Neural progenitor cell (in vitro differentiated cells): ENCODE results near the gene COP1. TPM values are rescaled to one million over a fixed set of nuclear protein-coding genes. Genes with fewer than 3 reads are reported as not detected.
"Not testable (repeated sequence)": the region's sequence is repeated elsewhere in the genome, so short reads cannot be mapped to it uniquely, and the experiment has no call there.

Source experiments
- DNase-seq: peaks from one replicate; pipeline ENCODE4 v3.0.0-alpha.2; 2016; ENCODE audit warnings: low spot score
- H2AFZ ChIP-seq: fragments of 200-600 bp; sonication (generic); replicated peaks from 2 replicates; pipeline ENCODE4 v1.6.1; 2016; ENCODE audit warnings: antibody characterized with exemption
- H3F3A ChIP-seq: fragments of 200-600 bp; sonication (generic); 2 replicates; pipeline ENCODE4 v1.6.1; 2016; ENCODE audit warnings: antibody characterized with exemption, low read depth
- H3K27ac ChIP-seq: fragments of 200-600 bp; sonication (generic); 2 replicates; pipeline ENCODE4 v1.5.1; 2016; ENCODE audit warnings: mild to moderate bottlenecking
- H3K27me3 ChIP-seq: fragments of 200-600 bp; sonication (generic); 2 replicates; pipeline ENCODE4 v1.6.1; 2016; ENCODE audit warnings: mild to moderate bottlenecking, moderate library complexity
- H3K36me3 ChIP-seq: fragments of 200-600 bp; sonication (generic); 2 replicates; pipeline ENCODE4 v1.5.1; 2016
- H3K4me1 ChIP-seq: fragments of 200-600 bp; sonication (generic); 2 replicates; pipeline ENCODE4 v1.6.1; 2016; ENCODE audit warnings: mixed run types
- H3K4me2 ChIP-seq: fragments of 200-600 bp; sonication (generic); 2 replicates; pipeline ENCODE4 v1.6.1; 2016
- H3K4me3 ChIP-seq: fragments of 200-600 bp; sonication (generic); 2 replicates; pipeline ENCODE4 v1.5.1; 2016
- H3K79me2 ChIP-seq: fragments of 200-600 bp; sonication (generic); 2 replicates; pipeline ENCODE4 v1.6.1; 2016; ENCODE audit warnings: low read depth
- H3K9ac ChIP-seq: fragments of 200-600 bp; sonication (generic); 2 replicates; pipeline ENCODE4 v1.6.1; 2016
- H3K9me3 ChIP-seq: fragments of 200-600 bp; sonication (generic); 2 replicates; pipeline ENCODE4 v1.5.1; 2016; ENCODE audit warnings: low read depth
- H4K20me1 ChIP-seq: fragments of 200-600 bp; sonication (generic); 2 replicates; pipeline ENCODE4 v1.6.1; 2016; ENCODE audit warnings: low read depth
- H3K27ac Mint-ChIP-seq: 3 replicates; pipeline ENCODE4 v1.8.0; 2021; ENCODE audit warnings: mixed read lengths
- H3K27me3 Mint-ChIP-seq: 2 replicates; pipeline ENCODE4 v1.8.0; 2022; ENCODE audit warnings: low read depth, mild to moderate bottlenecking, inconsistent platforms, moderate library complexity, mixed read lengths; ENCODE audit not compliant: insufficient read depth
- H3K36me3 Mint-ChIP-seq: 3 replicates; pipeline ENCODE4 v1.8.0; 2021; ENCODE audit warnings: mixed read lengths
- H3K4me1 Mint-ChIP-seq: 3 replicates; pipeline ENCODE4 v1.8.0; 2021; ENCODE audit warnings: mixed read lengths
- H3K4me3 Mint-ChIP-seq: 3 replicates; pipeline ENCODE4 v1.8.0; 2021; ENCODE audit warnings: mild to moderate bottlenecking, moderate library complexity, mixed read lengths
- H3K9me3 Mint-ChIP-seq: 3 replicates; pipeline ENCODE4 v1.8.0; 2020; ENCODE audit warnings: mixed read lengths
- EZH2 ChIP-seq: fragments of 200-600 bp; sonication (generic); IDR thresholded peaks from 2 replicates; pipeline ENCODE4 v1.6.1; 2017; ENCODE audit warnings: antibody characterized with exemption, mild to moderate bottlenecking, moderate library complexity
- EZH2phosphoT487 ChIP-seq: fragments of 200-600 bp; sonication (generic); IDR thresholded peaks from 2 replicates; pipeline ENCODE4 v1.6.1; 2017; ENCODE audit warnings: antibody characterized with exemption
- total RNA-seq: library from RNA; depleted of rRNA; stranded (reverse); fragments of >200 nt; gene quantifications from 2 replicates; pipeline ENCODE4 v1.2.3, GENCODE V29; 2015; ENCODE audit warnings: low replicate concordance
- TF ChIP-seq, protein P1 (sequence below): fragments of 200-600 bp; sonication (generic); IDR thresholded peaks from 2 replicates; pipeline ENCODE4 v1.5.1; 2017; ENCODE audit warnings: antibody characterized with exemption, mild to moderate bottlenecking

The COP1 gene
- total RNA-seq, 1 donor from 2014 or later = 98.5 TPM

- no peak overlapping the region for H3K4me3 Mint-ChIP-seq
- H3K9me3 Mint-ChIP-seq = peaks cover 13% of the 10 kb centered on the region
- H3K4me1 Mint-ChIP-seq = no peaks in the 10 kb centered on the region
- H3K36me3 ChIP-seq = peaks cover 7% of the 10 kb centered on the region
- H2AFZ ChIP-seq = no peak overlapping the region
- H3K4me2 ChIP-seq = no peak overlapping the region
- H3K27me3 ChIP-seq = no peaks in the 10 kb centered on the region
- DNase-seq = no peak
- H3K36me3 Mint-ChIP-seq = peaks cover 13% of the 10 kb centered on the region
- no peaks in the 10 kb centered on the region for H3F3A ChIP-seq
- peaks cover 10% of the 10 kb centered on the region for H3K4me1 ChIP-seq
- TF ChIP-seq EZH2phosphoT487 (no peak), EZH2 (no peak)
- TF ChIP-seq, protein P1, sequence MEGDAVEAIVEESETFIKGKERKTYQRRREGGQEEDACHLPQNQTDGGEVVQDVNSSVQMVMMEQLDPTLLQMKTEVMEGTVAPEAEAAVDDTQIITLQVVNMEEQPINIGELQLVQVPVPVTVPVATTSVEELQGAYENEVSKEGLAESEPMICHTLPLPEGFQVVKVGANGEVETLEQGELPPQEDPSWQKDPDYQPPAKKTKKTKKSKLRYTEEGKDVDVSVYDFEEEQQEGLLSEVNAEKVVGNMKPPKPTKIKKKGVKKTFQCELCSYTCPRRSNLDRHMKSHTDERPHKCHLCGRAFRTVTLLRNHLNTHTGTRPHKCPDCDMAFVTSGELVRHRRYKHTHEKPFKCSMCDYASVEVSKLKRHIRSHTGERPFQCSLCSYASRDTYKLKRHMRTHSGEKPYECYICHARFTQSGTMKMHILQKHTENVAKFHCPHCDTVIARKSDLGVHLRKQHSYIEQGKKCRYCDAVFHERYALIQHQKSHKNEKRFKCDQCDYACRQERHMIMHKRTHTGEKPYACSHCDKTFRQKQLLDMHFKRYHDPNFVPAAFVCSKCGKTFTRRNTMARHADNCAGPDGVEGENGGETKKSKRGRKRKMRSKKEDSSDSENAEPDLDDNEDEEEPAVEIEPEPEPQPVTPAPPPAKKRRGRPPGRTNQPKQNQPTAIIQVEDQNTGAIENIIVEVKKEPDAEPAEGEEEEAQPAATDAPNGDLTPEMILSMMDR = no peak
- no peaks in the 10 kb centered on the region for H4K20me1 ChIP-seq
- peak overlapping the region; percentile 19 for H3K9ac ChIP-seq
- H3K27ac ChIP-seq = peak overlapping the region; percentile 33
- peaks cover 4% of the 10 kb centered on the region for H3K79me2 ChIP-seq
- no peak overlapping the region for H3K4me3 ChIP-seq
- no peak overlapping the region for H3K27ac Mint-ChIP-seq
- H3K27me3 Mint-ChIP-seq = no peaks in the 10 kb centered on the region
- no peaks in the 10 kb centered on the region for H3K9me3 ChIP-seq
Observed at GRCh38 chr1:176090766-176091165, 116.3 kb downstream of the COP1 start.

- not testable (repeated sequence) for H3K9me3 ChIP-seq, H3K4me1 Mint-ChIP-seq, H3K4me1 ChIP-seq, H3K9ac ChIP-seq, H2AFZ ChIP-seq, H3K27me3 Mint-ChIP-seq, H3K4me3 ChIP-seq, H3K4me3 Mint-ChIP-seq, H3F3A ChIP-seq, DNase-seq, H3K27ac Mint-ChIP-seq, H3K27ac ChIP-seq, H3K27me3 ChIP-seq, H3K79me2 ChIP-seq, H3K4me2 ChIP-seq, H4K20me1 ChIP-seq
- peaks cover 13% of the 10 kb centered on the region for H3K36me3 ChIP-seq
- Mint-ChIP-seq H3K9me3 (peaks cover 13% of the 10 kb centered on the region), H3K36me3 (peaks cover 16% of the 10 kb centered on the region)
Observed at GRCh38 chr1:176087746-176088145, 119.3 kb downstream of the COP1 start.

DNA sequence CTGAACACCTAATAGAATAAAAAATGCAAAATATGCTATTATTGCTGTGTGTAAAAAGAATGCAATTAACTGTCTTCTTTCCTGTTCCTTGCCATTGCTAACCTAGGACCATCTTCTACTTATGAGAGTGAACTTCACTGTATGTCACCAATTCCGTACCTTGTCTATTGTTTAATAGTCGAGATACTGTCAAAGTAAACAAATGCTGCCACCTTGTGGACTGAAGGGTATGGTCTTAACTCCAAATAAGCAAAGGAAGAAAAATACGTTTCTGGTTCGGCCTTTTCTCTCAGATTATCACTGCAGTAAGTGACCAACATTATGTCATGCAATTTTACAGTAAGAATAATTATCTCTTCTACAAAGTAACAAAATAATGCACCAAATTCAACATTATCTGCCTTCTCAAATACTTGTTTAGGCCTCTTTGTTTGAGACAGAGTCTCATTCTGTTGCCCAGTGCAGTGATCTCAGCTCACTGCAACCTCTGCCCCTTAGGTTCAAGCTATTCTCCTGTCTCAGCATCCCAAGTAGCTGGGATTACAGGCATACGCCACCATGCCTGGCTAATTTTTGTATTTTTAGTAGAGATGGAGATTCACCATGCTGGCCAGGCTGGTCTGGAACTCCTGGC lies 133.4 kb downstream of the COP1 start:
- no peak overlapping the region for H3K9ac ChIP-seq
- H3K4me3 ChIP-seq = no peak overlapping the region
- no peaks in the 10 kb centered on the region for H3K4me1 ChIP-seq

DNA sequence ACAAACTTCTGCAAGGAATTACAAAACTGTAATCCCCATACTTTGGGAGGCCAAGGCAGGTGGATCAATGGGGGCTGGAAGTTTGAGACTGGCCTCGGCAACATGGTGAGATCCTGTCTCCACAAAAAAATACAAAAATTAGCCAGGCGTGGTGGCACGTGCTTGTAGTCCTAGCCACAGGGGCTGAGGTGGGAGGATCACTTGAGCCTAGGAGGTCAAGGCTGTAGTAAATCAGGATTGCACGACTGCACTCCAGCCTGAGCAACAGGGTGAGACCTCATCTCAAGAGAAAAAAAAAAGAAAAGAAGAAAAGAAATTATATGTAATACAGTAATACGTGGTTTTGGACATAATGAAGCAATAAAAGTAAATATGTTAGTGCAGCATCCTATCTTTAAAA lies 138.2 kb downstream of the COP1 start:
- Histone ChIP-seq H3K4me1 (no peaks in the 10 kb centered on the region), H4K20me1 (peaks cover 11% of the 10 kb centered on the region), H3K4me2 (no peak overlapping the region), H3K27me3 (no peaks in the 10 kb centered on the region), H3K36me3 (no peaks in the 10 kb centered on the region), H3K9ac (no peak overlapping the region), H3K79me2 (peaks cover 4% of the 10 kb centered on the region), H3F3A (peaks cover 3% of the 10 kb centered on the region), H3K9me3 (no peaks in the 10 kb centered on the region), H3K27ac (no peak overlapping the region), H2AFZ (no peak overlapping the region), H3K4me3 (no peak overlapping the region)
- peaks cover 11% of the 10 kb centered on the region for H3K4me1 Mint-ChIP-seq
- H3K36me3 Mint-ChIP-seq = peaks cover 24% of the 10 kb centered on the region
- no peak for DNase-seq
- H3K4me3 Mint-ChIP-seq = no peak overlapping the region
- peaks cover 5% of the 10 kb centered on the region for H3K9me3 Mint-ChIP-seq
- TF ChIP-seq, protein P1 = no peak
- TF ChIP-seq EZH2 = no peak
- TF ChIP-seq EZH2phosphoT487 = no peak
- no peaks in the 10 kb centered on the region for H3K27me3 Mint-ChIP-seq
- no peak overlapping the region for H3K27ac Mint-ChIP-seq

More for the DNA sequence above, 133.4 kb downstream of the COP1 start:
- Mint-ChIP-seq H3K36me3 (peaks cover 41% of the 10 kb centered on the region), H3K27ac (no peak overlapping the region), H3K4me1 (peaks cover 10% of the 10 kb centered on the region), H3K4me3 (no peak overlapping the region), H3K27me3 (no peaks in the 10 kb centered on the region), H3K9me3 (peaks cover 27% of the 10 kb centered on the region)
- peaks cover 25% of the 10 kb centered on the region for H3K79me2 ChIP-seq
- H3K9me3 ChIP-seq = no peaks in the 10 kb centered on the region
- peaks cover 11% of the 10 kb centered on the region for H4K20me1 ChIP-seq
- no peak overlapping the region for H3K27ac ChIP-seq
- no peaks in the 10 kb centered on the region for H3K27me3 ChIP-seq
- H3F3A ChIP-seq = peaks cover 9% of the 10 kb centered on the region
- TF ChIP-seq, protein P1 = peak; percentile 88
- no peak for TF ChIP-seq EZH2
- no peak overlapping the region for H3K4me2 ChIP-seq
- H2AFZ ChIP-seq = no peak overlapping the region
- DNase-seq = peak; percentile 88
- H3K36me3 ChIP-seq = peaks cover 3% of the 10 kb centered on the region
